WERI-Rb-1 (cell line): ENCODE results near the gene ZNF483.

Source experiments
- DNase-seq: peaks from one replicate; pipeline ENCODE4 v3.0.0-alpha.2; 2020
- H3K27ac ChIP-seq: fragments of 250-450 bp; sonication (Bioruptor Pico); 2 replicates; pipeline ENCODE4 v1.5.1; 2020; ENCODE audit warnings: mild to moderate bottlenecking, moderate library complexity
- H3K27me3 ChIP-seq: fragments of 250-450 bp; sonication (Bioruptor Pico); 2 replicates; pipeline ENCODE4 v1.5.1; 2021; ENCODE audit warnings: mild to moderate bottlenecking, low read depth, moderate library complexity; ENCODE audit not compliant: insufficient read depth, severe bottlenecking
- H3K36me3 ChIP-seq: fragments of 250-450 bp; sonication (Bioruptor Pico); 2 replicates; pipeline ENCODE4 v1.5.1; 2020; ENCODE audit warnings: mild to moderate bottlenecking, moderate library complexity
- H3K4me3 ChIP-seq: 2 replicates; pipeline ENCODE4 v1.5.1; 2011; ENCODE audit warnings: low read depth, mild to moderate bottlenecking, control low read depth, low read length
- H3K9me3 ChIP-seq: fragments of 250-450 bp; sonication (Bioruptor Pico); 2 replicates; pipeline ENCODE4 v1.5.1; 2021; ENCODE audit warnings: mild to moderate bottlenecking, moderate library complexity; ENCODE audit not compliant: severe bottlenecking
- CTCF ChIP-seq: IDR thresholded peaks from 2 replicates; pipeline ENCODE4 v1.5.1; 2011; ENCODE audit warnings: low read depth, mild to moderate bottlenecking, control low read depth, inconsistent platforms, low read length

The ZNF483 gene

GRCh38 chr9:111599955-111600343 is 75.0 kb downstream of the ZNF483 start:
- Histone ChIP-seq H3K27ac (no peak overlapping the region), H3K27me3 (no peaks in the 10 kb centered on the region), H3K4me3 (no peak overlapping the region; the same call in 1 of the 2 replicates), H3K9me3 (no peaks in the 10 kb centered on the region), H3K36me3 (peaks cover 19% of the 10 kb centered on the region)
- no peak for TF ChIP-seq CTCF
- DNase-seq, result no peak

GRCh38 chr9:111601237-111602018 is 76.4 kb downstream of the ZNF483 start:
- Histone ChIP-seq H3K27ac (no peak overlapping the region), H3K4me3 (no peak overlapping the region), H3K36me3 (peaks cover 5% of the 10 kb centered on the region), H3K9me3 (no peaks in the 10 kb centered on the region), H3K27me3 (no peaks in the 10 kb centered on the region)
- TF ChIP-seq CTCF, result no peak
- no peak for DNase-seq

GRCh38 chr9:111603041-111603440 is 78.1 kb downstream of the ZNF483 start:
- Histone ChIP-seq H3K27me3 (no peaks in the 10 kb centered on the region), H3K4me3 (no peak overlapping the region), H3K27ac (no peak overlapping the region), H3K9me3 (no peaks in the 10 kb centered on the region), H3K36me3 (no peaks in the 10 kb centered on the region)
- DNase-seq, result no peak
- no peak for TF ChIP-seq CTCF

GRCh38 chr9:111604054-111604615 is 79.2 kb downstream of the ZNF483 start:
- no peak overlapping the region for H3K4me3 ChIP-seq
- TF ChIP-seq CTCF, result no peak
- no peaks in the 10 kb centered on the region for H3K9me3 ChIP-seq
- no peak for DNase-seq
- H3K27me3 ChIP-seq, result no peaks in the 10 kb centered on the region
- H3K36me3 ChIP-seq, result no peaks in the 10 kb centered on the region
- H3K27ac ChIP-seq, result no peak overlapping the region

- H3K9me3 ChIP-seq, result no peaks in the 10 kb centered on the region
- DNase-seq, result no peak
- no peak overlapping the region for H3K27ac ChIP-seq
- no peak for TF ChIP-seq CTCF
- H3K36me3 ChIP-seq, result no peaks in the 10 kb centered on the region
- H3K27me3 ChIP-seq, result no peaks in the 10 kb centered on the region
- no peak overlapping the region for H3K4me3 ChIP-seq
These were observed 80.1 kb downstream of the ZNF483 start for GRCh38 chr9:111605041-111605559.
